DOHH2 (cell line): ENCODE results near the gene COL23A1.

ENCODE experiments used
- H3F3A ChIP-seq: fragments of 200-600 bp; sonication (generic), shearing (Covaris generic); 2 replicates; pipeline ENCODE4 v1.6.0; 2016; ENCODE audit warnings: antibody characterized with exemption, mild to moderate bottlenecking; ENCODE audit not compliant: control insufficient read depth, insufficient read depth
- H3K27ac ChIP-seq: fragments of 200-600 bp; sonication (generic); 2 replicates; pipeline ENCODE4 v1.5.1; 2014; ENCODE audit warnings: low read depth, mild to moderate bottlenecking, low read length, moderate library complexity
- H3K27me3 ChIP-seq: fragments of 200-600 bp; sonication (generic); 2 replicates; pipeline ENCODE4 v1.6.1; 2014; ENCODE audit warnings: mild to moderate bottlenecking, low read length, mixed read lengths; ENCODE audit not compliant: control insufficient read depth
- H3K36me3 ChIP-seq: fragments of 200-600 bp; sonication (generic); 2 replicates; pipeline ENCODE4 v1.6.1; 2014; ENCODE audit warnings: mild to moderate bottlenecking, low read length, moderate library complexity, mixed read lengths; ENCODE audit not compliant: control insufficient read depth
- H3K4me1 ChIP-seq: fragments of 200-600 bp; sonication (generic); 2 replicates; pipeline ENCODE4 v1.6.1; 2014; ENCODE audit warnings: mild to moderate bottlenecking, low read length, mixed read lengths; ENCODE audit not compliant: control insufficient read depth
- H3K4me2 ChIP-seq: fragments of 200-600 bp; sonication (generic); 2 replicates; pipeline ENCODE4 v1.6.0; 2014; ENCODE audit warnings: mild to moderate bottlenecking, low read length, moderate library complexity
- H3K4me3 ChIP-seq: fragments of 200-600 bp; sonication (generic); 2 replicates; pipeline ENCODE4 v1.5.1; 2014; ENCODE audit warnings: mild to moderate bottlenecking, low read length, mixed read lengths
- H3K79me2 ChIP-seq: fragments of 200-600 bp; sonication (generic); 2 replicates; pipeline ENCODE4 v1.6.1; 2014; ENCODE audit warnings: mild to moderate bottlenecking, low read length, mixed read lengths; ENCODE audit not compliant: control insufficient read depth
- H3K9me2 ChIP-seq: fragments of 200-600 bp; sonication (generic); replicated peaks from 2 replicates; pipeline ENCODE4 v1.6.1; 2014; ENCODE audit warnings: mild to moderate bottlenecking, low read length, mixed read lengths; ENCODE audit not compliant: control insufficient read depth
- H3K9me3 ChIP-seq: fragments of 200-600 bp; sonication (generic); 2 replicates; pipeline ENCODE4 v1.6.1; 2014; ENCODE audit warnings: antibody characterized with exemption, low read length, mixed read lengths; ENCODE audit not compliant: control insufficient read depth, insufficient read depth
- H4K20me1 ChIP-seq: fragments of 200-600 bp; sonication (generic); 2 replicates; pipeline ENCODE4 v1.6.0; 2014; ENCODE audit warnings: low read depth, mild to moderate bottlenecking, antibody characterized with exemption, low read length, moderate library complexity; ENCODE audit not compliant: control insufficient read depth, insufficient read depth
- CTCF ChIP-seq: fragments of 200-600 bp; sonication (generic); IDR thresholded peaks from one replicate; pipeline ENCODE4 v1.5.1; 2014; ENCODE audit warnings: antibody characterized with exemption, mild to moderate bottlenecking, low read depth, low read length; ENCODE audit not compliant: poor library complexity, severe bottlenecking
- EZH2phosphoT487 ChIP-seq: fragments of 200-600 bp; sonication (generic); IDR thresholded peaks from 2 replicates; pipeline ENCODE4 v1.6.1; 2017; ENCODE audit warnings: borderline replicate concordance, mild to moderate bottlenecking, antibody characterized with exemption, low read length, moderate library complexity, mixed read lengths

Gene COL23A1

GRCh38 chr5:178281331-178281730 is 308.9 kb downstream of the COL23A1 start:
- no peak overlapping the region for H3K4me3 ChIP-seq
- no peaks in the 10 kb centered on the region for H3K9me2 ChIP-seq
- no peaks in the 10 kb centered on the region for H3K36me3 ChIP-seq
- no peak for TF ChIP-seq EZH2phosphoT487
- TF ChIP-seq CTCF: no peak
- no peaks in the 10 kb centered on the region for H4K20me1 ChIP-seq
- H3K4me1 ChIP-seq: peaks cover 15% of the 10 kb centered on the region
- H3K4me2 ChIP-seq: no peak overlapping the region
- peaks cover 6% of the 10 kb centered on the region for H3K9me3 ChIP-seq
- H3K79me2 ChIP-seq: no peaks in the 10 kb centered on the region
- no peaks in the 10 kb centered on the region for H3K27me3 ChIP-seq
- H3K27ac ChIP-seq: no peak overlapping the region
- H3F3A ChIP-seq: 0 out of 2 replicates have a peak, but pooled peaks cover 6% of the 10 kb centered on the region

- Histone ChIP-seq H3F3A (0 out of 2 replicates have a peak, but pooled peaks cover 6% of the 10 kb centered on the region), H3K9me2 (no peaks in the 10 kb centered on the region), H3K79me2 (no peaks in the 10 kb centered on the region), H3K27ac (no peak overlapping the region), H3K4me2 (no peak overlapping the region), H4K20me1 (no peaks in the 10 kb centered on the region), H3K9me3 (peaks cover 6% of the 10 kb centered on the region), H3K4me3 (no peak overlapping the region), H3K36me3 (no peaks in the 10 kb centered on the region), H3K27me3 (no peaks in the 10 kb centered on the region), H3K4me1 (peaks cover 11% of the 10 kb centered on the region)
- TF ChIP-seq CTCF: no peak
- no peak for TF ChIP-seq EZH2phosphoT487
Observed at GRCh38 chr5:178280631-178281030, 309.6 kb downstream of the COL23A1 start.

- no peaks in the 10 kb centered on the region for H3K79me2 ChIP-seq
- H3K4me1 ChIP-seq: peaks cover 3% of the 10 kb centered on the region
- no peak overlapping the region for H3K4me3 ChIP-seq
- H3K9me3 ChIP-seq: peaks cover 6% of the 10 kb centered on the region
- no peak overlapping the region for H3K27ac ChIP-seq
- H4K20me1 ChIP-seq: no peaks in the 10 kb centered on the region
- H3K27me3 ChIP-seq: no peaks in the 10 kb centered on the region
- 0 out of 2 replicates have a peak, but pooled peaks cover 6% of the 10 kb centered on the region for H3F3A ChIP-seq
- no peak overlapping the region for H3K4me2 ChIP-seq
- no peaks in the 10 kb centered on the region for H3K36me3 ChIP-seq
- H3K9me2 ChIP-seq: no peaks in the 10 kb centered on the region
- TF ChIP-seq EZH2phosphoT487 (no peak), CTCF (peak; percentile 97)
Observed at GRCh38 chr5:178279723-178280438, 310.3 kb downstream of the COL23A1 start.
